ENCODE data around the gene RBM6.
"Not testable (repeated sequence)": the region's sequence is repeated elsewhere in the genome, so short reads cannot be mapped to it uniquely, and the experiment has no call there.

RBM6 gene

GRCh38 chr3:49984394-49984793, 44.4 kb downstream of the RBM6 start:
- no peak for DNase-seq

GRCh38 chr3:49992326-49992725, 52.4 kb downstream of the RBM6 start:
- no peak for DNase-seq

GRCh38 chr3:49994476-49994875, 54.5 kb downstream of the RBM6 start:
- DNase-seq, result no peak

GRCh38 chr3:49996016-49996415, 56.1 kb downstream of the RBM6 start:
- no peak for DNase-seq

GRCh38 chr3:49997862-49998261, 57.9 kb downstream of the RBM6 start:
- DNase-seq, result no peak

- DNase-seq, result no peak
These were observed 58.4 kb downstream of the RBM6 start for GRCh38 chr3:49998326-49998725.

GRCh38 chr3:50001511-50001910, 61.6 kb downstream of the RBM6 start:
- no peak for DNase-seq

GRCh38 chr3:50003216-50003615, 63.3 kb downstream of the RBM6 start:
- no peak for DNase-seq

GRCh38 chr3:50003824-50004223, 63.9 kb downstream of the RBM6 start:
- DNase-seq, result no peak

GRCh38 chr3:50008931-50009330, 69.0 kb downstream of the RBM6 start:
- no peak for DNase-seq

- DNase-seq, result no peak
These were observed 71.0 kb downstream of the RBM6 start for GRCh38 chr3:50010959-50011358.

- no peak for DNase-seq
These were observed 76.0 kb downstream of the RBM6 start for GRCh38 chr3:50015918-50016317.

GRCh38 chr3:50028346-50028745, 88.4 kb downstream of the RBM6 start:
- DNase-seq, result no peak

GRCh38 chr3:50031201-50031600, 91.3 kb downstream of the RBM6 start:
- DNase-seq, result not testable (repeated sequence)

GRCh38 chr3:50044976-50045375, 105.0 kb downstream of the RBM6 start:
- DNase-seq, result no peak

GRCh38 chr3:50047426-50047825, 107.5 kb downstream of the RBM6 start:
- DNase-seq, result no peak

GRCh38 chr3:50050361-50050760, 110.4 kb downstream of the RBM6 start:
- peak; percentile 38 for DNase-seq

- DNase-seq, result no peak
These were observed 117.8 kb downstream of the RBM6 start for GRCh38 chr3:50057756-50058155.

GRCh38 chr3:50068134-50068533, 128.2 kb downstream of the RBM6 start:
- DNase-seq, result no peak

GRCh38 chr3:50078091-50078490, 138.1 kb downstream of the RBM6 start:
- no peak for DNase-seq

- DNase-seq, result peak; percentile 1
These were observed 138.7 kb downstream of the RBM6 start for GRCh38 chr3:50078622-50079021.

- DNase-seq, result not testable (repeated sequence)
These were observed 145.0 kb downstream of the RBM6 start for GRCh38 chr3:50084951-50085350.

- DNase-seq, result peak; percentile 90
These were observed 149.0 kb downstream of the RBM6 start, which contains the start of gene RBM5 for GRCh38 chr3:50088725-50089608. Gene RBM5 (plus strand): TSS chr3:50088919. CDS start chr3:50090435, 1,516 bp downstream.

- DNase-seq, result peak; percentile 32
These were observed 149.6 kb downstream of the RBM6 start for GRCh38 chr3:50089609-50089945.

- no peak for DNase-seq
These were observed 151.0 kb downstream of the RBM6 start for GRCh38 chr3:50090984-50091383.
